Smooth muscle cell (in vitro differentiated cells): Measurements from ENCODE around the gene PHIP. TPM values are rescaled to one million over a fixed set of nuclear protein-coding genes. Genes with fewer than 3 reads are reported as not detected.

ENCODE experiments used
- DNase-seq: peaks from one replicate; lab custom pipeline; 2025; ENCODE audit not compliant: unreplicated experiment; lab: John Stamatoyannopoulos, UW
- H2AFZ ChIP-seq: fragments of 200-600 bp; sonication (generic); 2 replicates; pipeline ENCODE4 v1.6.0; 2016; ENCODE audit warnings: antibody characterized with exemption, low read depth, mild to moderate bottlenecking
- H3F3A ChIP-seq: fragments of 200-600 bp; sonication (generic); 2 replicates; pipeline ENCODE4 v1.6.0; 2017; ENCODE audit warnings: antibody characterized with exemption, low read depth
- H3K27ac ChIP-seq: fragments of 200-600 bp; sonication (generic); 2 replicates; pipeline ENCODE4 v1.5.1; 2016; ENCODE audit warnings: low read depth, mild to moderate bottlenecking
- H3K27me3 ChIP-seq: fragments of 200-600 bp; sonication (generic); 2 replicates; pipeline ENCODE4 v1.6.1; 2016; ENCODE audit warnings: low read depth, mild to moderate bottlenecking
- H3K36me3 ChIP-seq: fragments of 200-600 bp; sonication (generic); 2 replicates; pipeline ENCODE4 v1.5.1; 2016; ENCODE audit warnings: low read depth
- H3K4me1 ChIP-seq: fragments of 200-600 bp; sonication (generic); 2 replicates; pipeline ENCODE4 v1.5.1; 2016; ENCODE audit warnings: low read depth
- H3K4me2 ChIP-seq: fragments of 200-600 bp; sonication (generic); 2 replicates; pipeline ENCODE4 v1.6.0; 2016; ENCODE audit warnings: mild to moderate bottlenecking
- H3K4me3 ChIP-seq: fragments of 200-600 bp; sonication (generic); 2 replicates; pipeline ENCODE4 v1.5.1; 2016; ENCODE audit warnings: mild to moderate bottlenecking
- H3K79me2 ChIP-seq: fragments of 200-600 bp; sonication (generic); 2 replicates; pipeline ENCODE4 v1.6.0; 2016; ENCODE audit warnings: low read depth, mild to moderate bottlenecking
- H3K9ac ChIP-seq: fragments of 200-600 bp; sonication (generic); 2 replicates; pipeline ENCODE4 v1.6.0; 2016; ENCODE audit warnings: low read depth
- H3K9me3 ChIP-seq: fragments of 200-600 bp; sonication (generic); replicated peaks from 2 replicates; pipeline ENCODE4 v1.5.1; 2016; ENCODE audit warnings: low read depth
- H4K20me1 ChIP-seq: fragments of 200-600 bp; sonication (generic); 2 replicates; pipeline ENCODE4 v1.6.0; 2016; ENCODE audit warnings: low read depth
- WGBS: methylation state at CpG from one replicate; pipeline ENCODE4 v1.1.7; 2016; ENCODE audit warnings: low lambda C conversion rate; 5-methylcytosine and 5-hydroxymethylcytosine counted together
- polyA plus RNA-seq: library from polyadenylated mRNA; unstranded; fragments of >200 nt; fragmentation: Nextera tagmentation; extraction: Ambion mirVana; gene quantifications from 2 replicates; pipeline ENCODE4 v1.2.1, GENCODE V29; 2016
- total RNA-seq: library from RNA; depleted of rRNA; stranded (reverse); fragments of >200 nt; gene quantifications from 2 replicates; pipeline ENCODE4 v1.2.3, GENCODE V29; 2014
- TF ChIP-seq, protein P1 (sequence below): fragments of 200-600 bp; sonication (generic); IDR thresholded peaks from 2 replicates; pipeline ENCODE4 v1.5.1; 2017; ENCODE audit warnings: borderline replicate concordance, mild to moderate bottlenecking, antibody characterized with exemption; ENCODE audit not compliant: insufficient read depth, poor library complexity, severe bottlenecking

PHIP gene
- total and polyA plus RNA-seq, 2 experiments from 2014 or later, result 7.8 to 32.6 TPM

DNA sequence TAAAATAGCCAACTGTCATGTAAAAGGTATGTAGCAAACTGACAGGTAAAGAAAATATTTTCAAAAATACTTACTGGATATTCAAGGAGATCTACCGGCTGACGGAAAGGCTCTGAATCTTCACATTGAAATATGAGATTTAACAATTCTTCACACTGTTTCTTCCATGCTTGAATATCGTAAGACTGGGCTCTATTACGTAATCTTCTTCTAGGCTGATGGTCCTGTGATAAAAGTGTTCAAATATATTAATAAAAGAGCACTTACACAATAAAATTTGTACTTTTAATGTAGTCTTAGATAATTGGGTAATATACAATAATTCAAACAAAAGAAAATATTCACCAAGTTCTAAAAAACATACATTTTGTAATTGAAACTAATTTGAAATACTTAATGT lies 123.3 kb downstream of the PHIP start:
- Histone ChIP-seq H3K4me1 (no peaks in the 10 kb centered on the region), H3K27me3 (no peaks in the 10 kb centered on the region), H2AFZ (no peak overlapping the region), H3K27ac (no peak overlapping the region), H3K4me2 (no peak overlapping the region), H3K36me3 (peaks cover 44% of the 10 kb centered on the region), H3K9me3 (no peaks in the 10 kb centered on the region), H3K9ac (no peak overlapping the region), H3K79me2 (no peaks in the 10 kb centered on the region), H3K4me3 (no peak overlapping the region), H4K20me1 (no peaks in the 10 kb centered on the region), H3F3A (no peaks in the 10 kb centered on the region)
- no peak for DNase-seq
- TF ChIP-seq, protein P1, sequence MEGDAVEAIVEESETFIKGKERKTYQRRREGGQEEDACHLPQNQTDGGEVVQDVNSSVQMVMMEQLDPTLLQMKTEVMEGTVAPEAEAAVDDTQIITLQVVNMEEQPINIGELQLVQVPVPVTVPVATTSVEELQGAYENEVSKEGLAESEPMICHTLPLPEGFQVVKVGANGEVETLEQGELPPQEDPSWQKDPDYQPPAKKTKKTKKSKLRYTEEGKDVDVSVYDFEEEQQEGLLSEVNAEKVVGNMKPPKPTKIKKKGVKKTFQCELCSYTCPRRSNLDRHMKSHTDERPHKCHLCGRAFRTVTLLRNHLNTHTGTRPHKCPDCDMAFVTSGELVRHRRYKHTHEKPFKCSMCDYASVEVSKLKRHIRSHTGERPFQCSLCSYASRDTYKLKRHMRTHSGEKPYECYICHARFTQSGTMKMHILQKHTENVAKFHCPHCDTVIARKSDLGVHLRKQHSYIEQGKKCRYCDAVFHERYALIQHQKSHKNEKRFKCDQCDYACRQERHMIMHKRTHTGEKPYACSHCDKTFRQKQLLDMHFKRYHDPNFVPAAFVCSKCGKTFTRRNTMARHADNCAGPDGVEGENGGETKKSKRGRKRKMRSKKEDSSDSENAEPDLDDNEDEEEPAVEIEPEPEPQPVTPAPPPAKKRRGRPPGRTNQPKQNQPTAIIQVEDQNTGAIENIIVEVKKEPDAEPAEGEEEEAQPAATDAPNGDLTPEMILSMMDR, result no peak
- 95% methylated on average over 4 of the region's 4 CpGs for WGBS

DNA sequence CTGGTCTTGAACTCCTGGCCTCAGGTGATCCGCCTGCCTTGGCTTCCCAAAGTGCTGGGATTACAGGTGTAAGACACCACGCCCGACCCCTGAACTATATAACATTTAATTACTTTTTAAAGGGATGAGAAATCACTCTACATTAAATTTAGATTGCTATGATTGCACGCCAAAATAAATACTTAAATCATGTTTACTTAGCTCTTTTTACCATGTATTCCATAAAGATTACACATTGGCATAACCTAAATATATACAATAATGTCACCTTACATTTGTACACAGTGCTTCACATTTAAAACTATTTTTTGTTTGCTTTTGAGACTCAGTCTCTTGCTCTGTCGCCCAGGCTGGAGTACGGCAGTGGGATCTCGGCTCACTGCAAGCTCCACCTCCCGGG lies 124.3 kb downstream of the PHIP start:
- TF ChIP-seq, protein P1, result no peak
- H3F3A ChIP-seq, result no peaks in the 10 kb centered on the region
- no peak overlapping the region for H2AFZ ChIP-seq
- no peak overlapping the region for H3K9ac ChIP-seq
- no peak overlapping the region for H3K4me3 ChIP-seq
- H4K20me1 ChIP-seq, result no peaks in the 10 kb centered on the region
- no peak overlapping the region for H3K4me2 ChIP-seq
- H3K9me3 ChIP-seq, result no peaks in the 10 kb centered on the region
- H3K4me1 ChIP-seq, result no peaks in the 10 kb centered on the region
- no peak overlapping the region for H3K27ac ChIP-seq
- H3K27me3 ChIP-seq, result no peaks in the 10 kb centered on the region
- 98% methylated on average over 8 of the region's 8 CpGs for WGBS
- no peak for DNase-seq
- peaks cover 46% of the 10 kb centered on the region for H3K36me3 ChIP-seq
- no peaks in the 10 kb centered on the region for H3K79me2 ChIP-seq

DNA sequence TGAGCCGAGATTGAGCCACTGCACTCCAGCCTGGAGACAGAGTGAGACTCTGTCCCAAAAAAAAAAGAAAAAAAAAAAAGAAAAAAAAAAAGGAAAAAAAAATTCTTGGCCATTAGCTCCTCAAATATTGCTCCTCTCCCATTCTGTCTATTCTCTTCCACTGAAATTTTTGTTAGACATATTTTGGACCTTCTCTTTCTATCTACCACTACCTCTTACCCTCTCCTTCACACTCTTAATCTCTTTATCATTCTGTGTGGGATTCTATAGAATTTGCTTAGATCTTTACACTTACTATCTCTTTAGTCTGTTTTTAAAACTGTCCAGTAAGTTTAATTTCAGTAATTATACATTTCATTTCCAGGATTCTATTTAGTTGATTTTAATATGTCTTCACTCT lies 125.7 kb downstream of the PHIP start:
- no peaks in the 10 kb centered on the region for H3K79me2 ChIP-seq
- TF ChIP-seq, protein P1, result no peak

DNA sequence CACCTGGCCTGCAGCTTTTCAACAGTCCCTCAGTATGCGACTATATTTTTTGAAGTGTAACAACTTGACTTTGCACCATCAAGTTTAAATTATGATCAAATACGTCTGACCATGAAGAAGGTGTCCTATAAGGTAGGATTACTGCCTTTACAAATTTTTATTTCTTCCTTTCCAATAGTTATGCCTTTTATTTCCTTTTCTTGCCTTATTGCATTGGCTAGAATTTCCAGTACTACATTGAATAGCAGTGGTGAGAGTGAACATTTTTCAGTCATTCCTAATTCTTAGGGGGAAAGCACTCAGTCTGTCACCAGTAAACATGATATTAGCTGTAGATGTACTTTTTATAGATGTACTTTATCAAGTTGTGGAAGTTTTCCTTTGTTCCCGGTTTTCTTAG lies 129.3 kb downstream of the PHIP start:
- no peaks in the 10 kb centered on the region for H3F3A ChIP-seq
- DNase-seq, result no peak
- H2AFZ ChIP-seq, result no peak overlapping the region
- no peak overlapping the region for H3K27ac ChIP-seq
- peaks cover 63% of the 10 kb centered on the region for H3K36me3 ChIP-seq
- H3K27me3 ChIP-seq, result no peaks in the 10 kb centered on the region
- no peaks in the 10 kb centered on the region for H4K20me1 ChIP-seq
- H3K9me3 ChIP-seq, result no peaks in the 10 kb centered on the region
- TF ChIP-seq, protein P1, result no peak
- H3K4me3 ChIP-seq, result no peak overlapping the region
- H3K4me2 ChIP-seq, result no peak overlapping the region
- no peak overlapping the region for H3K9ac ChIP-seq
- no peaks in the 10 kb centered on the region for H3K4me1 ChIP-seq
- WGBS, result over 99% methylated on average over 3 of the region's 3 CpGs
- no peaks in the 10 kb centered on the region for H3K79me2 ChIP-seq

More for the DNA sequence above, 125.7 kb downstream of the PHIP start:
- 100% methylated on average over 1 of the region's 1 CpG for WGBS
- Histone ChIP-seq H3K9ac (no peak overlapping the region), H4K20me1 (no peaks in the 10 kb centered on the region), H3K27ac (no peak overlapping the region), H2AFZ (no peak overlapping the region), H3K4me1 (no peaks in the 10 kb centered on the region), H3K36me3 (peaks cover 49% of the 10 kb centered on the region), H3K4me3 (no peak overlapping the region), H3K27me3 (no peaks in the 10 kb centered on the region), H3K4me2 (no peak overlapping the region), H3F3A (no peaks in the 10 kb centered on the region), H3K9me3 (no peaks in the 10 kb centered on the region)
- no peak for DNase-seq
